SK-N-SH (cell line): ENCODE measurements around the gene CDH4. TPM values are rescaled to one million over a fixed set of nuclear protein-coding genes. Genes with fewer than 3 reads are reported as not detected.

ENCODE experiments used
- CTCF ChIA-PET: fragments of 300-600, 350-600 bp; formaldehyde crosslinking; extraction: SDS; loops from one replicate; lab custom pipeline; 2021; lab: Yijun Ruan, JAX
- POLR2A ChIA-PET: fragments of 350-600 bp; sonication (Branson Sonifier 250); formaldehyde crosslinking; extraction: SDS; loops from one replicate; lab custom pipeline; 2020; ENCODE audit warnings: antibody characterized with exemption, inconsistent platforms; lab: Yijun Ruan, JAX
- DNase-seq: peaks from one replicate; pipeline ENCODE4 v3.0.0; 2012
- H2AFZ ChIP-seq: fragments of 200-600 bp; sonication (generic); 2 replicates; pipeline ENCODE4 v1.8.1; 2016; ENCODE audit warnings: antibody characterized with exemption, mild to moderate bottlenecking, low read depth
- H3F3A ChIP-seq: fragments of 200-600 bp; sonication (generic); replicated peaks from 2 replicates; pipeline ENCODE3; 2016; ENCODE audit warnings: antibody characterized with exemption, mild to moderate bottlenecking; ENCODE audit not compliant: insufficient read depth
- H3K27ac ChIP-seq, 2 experiments: fragments of 200-500 bp in 1 of 2; fragments of 200-600 bp in 1 of 2; sonication (Bioruptor generic) in 1 of 2; sonication (generic), shearing (Covaris generic) in 1 of 2; 2 replicates each; pipeline versions ENCODE4 v1.5.1 to v1.6.1; 2014 to 2016; ENCODE audit warnings: low read depth in 2 of 2, inconsistent platforms in 1 of 2, low read length in 1 of 2, mild to moderate bottlenecking in 1 of 2, mixed read lengths in 1 of 2
- H3K27me3 ChIP-seq: fragments of 200-600 bp; sonication (generic), shearing (Covaris generic); 2 replicates; pipeline ENCODE4 v1.6.1; 2016; ENCODE audit warnings: mixed run types; ENCODE audit not compliant: insufficient read depth
- H3K36me3 ChIP-seq, 2 experiments: fragments of 200-500 bp in 1 of 2; fragments of 200-600 bp in 1 of 2; sonication (Bioruptor generic) in 1 of 2; sonication (generic) in 1 of 2; replicated peaks in 1 of 2; 2 replicates each; pipeline versions ENCODE3 to v1.5.1; 2014 to 2016; ENCODE audit warnings: low read length in 1 of 2, mild to moderate bottlenecking in 1 of 2; ENCODE audit not compliant: insufficient read depth in 2 of 2, control insufficient read depth in 1 of 2
- H3K4me1 ChIP-seq, 2 experiments: fragments of 200-500 bp in 1 of 2; fragments of 200-600 bp in 1 of 2; sonication (Bioruptor generic) in 1 of 2; sonication (generic), shearing (Covaris generic) in 1 of 2; 2 replicates each; pipeline versions ENCODE4 v1.5.1 to v1.6.1; 2014 to 2016; ENCODE audit warnings: low read depth in 1 of 2, low read length in 1 of 2, mixed run types in 1 of 2; ENCODE audit not compliant: insufficient read depth in 2 of 2, control insufficient read depth in 1 of 2
- H3K4me2 ChIP-seq: fragments of 200-600 bp; sonication (generic), shearing (Covaris generic); 2 replicates; pipeline ENCODE4 v1.6.1; 2017; ENCODE audit warnings: mixed run types
- H3K4me3 ChIP-seq, 2 experiments: fragments of 200-500 bp in 1 of 2; fragments of 200-600 bp in 1 of 2; sonication (Bioruptor generic) in 1 of 2; sonication (generic), shearing (Covaris generic) in 1 of 2; 2 replicates each; pipeline versions ENCODE4 v1.5.1 to v1.8.1; 2014 to 2016; ENCODE audit warnings: low read depth in 2 of 2, inconsistent platforms in 1 of 2, low read length in 1 of 2, mild to moderate bottlenecking in 1 of 2, mixed read lengths in 1 of 2, moderate library complexity in 1 of 2
- H3K79me2 ChIP-seq: fragments of 200-600 bp; sonication (generic); 2 replicates; pipeline ENCODE4 v1.8.1; 2017; ENCODE audit warnings: mild to moderate bottlenecking; ENCODE audit not compliant: insufficient read depth
- H3K9ac ChIP-seq: fragments of 200-600 bp; sonication (generic); 2 replicates; pipeline ENCODE4 v1.6.1; 2017; ENCODE audit warnings: mixed run types
- H3K9me2 ChIP-seq: fragments of 200-600 bp; sonication (generic); 2 replicates; pipeline ENCODE4 v1.6.1; 2017; ENCODE audit warnings: mixed run types
- H3K9me3 ChIP-seq: fragments of 200-600 bp; sonication (generic); 2 replicates; pipeline ENCODE4 v1.6.1; 2017; ENCODE audit warnings: mixed run types, mild to moderate bottlenecking, moderate library complexity
- H4K20me1 ChIP-seq: fragments of 200-600 bp; sonication (generic); 2 replicates; pipeline ENCODE4 v1.6.1; 2017; ENCODE audit warnings: mild to moderate bottlenecking, mixed run types; ENCODE audit not compliant: insufficient read depth
- ELF1 ChIP-seq: IDR thresholded peaks from 2 replicates; pipeline ENCODE4 v1.4.0; 2012
- FOXJ3 ChIP-seq: sonication (generic); formaldehyde crosslinking; IDR thresholded peaks from 2 replicates; pipeline ENCODE4 v1.5.1; 2020; ENCODE audit warnings: mild to moderate bottlenecking, missing genetic modification reagents
- MXI1 ChIP-seq: IDR thresholded peaks from 2 replicates; pipeline ENCODE4 v1.6.1; 2012; ENCODE audit warnings: mild to moderate bottlenecking, low read depth, low read length, improper control_type of control experiment
- RCOR1 ChIP-seq: fragments of 150-350 bp; IDR thresholded peaks from 2 replicates; pipeline ENCODE4 v1.6.1; 2017; ENCODE audit warnings: antibody characterized with exemption, low read length
- RXRA ChIP-seq: IDR thresholded peaks from 2 replicates; pipeline ENCODE4 v1.4.0; 2012; ENCODE audit warnings: low read depth, mild to moderate bottlenecking, borderline replicate concordance
- TAF1 ChIP-seq: IDR thresholded peaks from 2 replicates; pipeline ENCODE4 v1.6.1; 2012; ENCODE audit warnings: low read depth, mild to moderate bottlenecking, low read length, moderate library complexity, borderline replicate concordance
- TCF12 ChIP-seq: IDR thresholded peaks from 2 replicates; pipeline ENCODE4 v1.4.0; 2012
- WGBS: methylation state at CpG from one replicate; pipeline ENCODE4 v1.1.6; 2017; ENCODE audit warnings: low lambda C conversion rate; 5-methylcytosine and 5-hydroxymethylcytosine counted together
- polyA plus RNA-seq, 3 experiments: library from polyadenylated mRNA; depleted of rRNA; stranded (reverse); fragments of >200 nt; gene quantifications; 2 replicates each; pipeline ENCODE4 v1.2.3, GENCODE V29; 2012
- TF ChIP-seq, protein P1 (sequence below): fragments of 200-600 bp; sonication (generic); IDR thresholded peaks from 2 replicates; pipeline ENCODE4 v1.6.1; 2017; ENCODE audit warnings: antibody characterized with exemption, mild to moderate bottlenecking, moderate library complexity
- TF ChIP-seq, protein P2 (sequence below): fragments of 150-350 bp; IDR thresholded peaks from 2 replicates; pipeline ENCODE4 v1.6.1; 2017; ENCODE audit warnings: antibody characterized with exemption, low read length, low read depth, borderline replicate concordance
- TF ChIP-seq, protein P3 (sequence below): IDR thresholded peaks from 2 replicates; pipeline ENCODE4; 2012

Gene CDH4
- polyA plus RNA-seq, 1 of the 3 experiments (the other 2 are of a cell fraction): not detected

DNA sequence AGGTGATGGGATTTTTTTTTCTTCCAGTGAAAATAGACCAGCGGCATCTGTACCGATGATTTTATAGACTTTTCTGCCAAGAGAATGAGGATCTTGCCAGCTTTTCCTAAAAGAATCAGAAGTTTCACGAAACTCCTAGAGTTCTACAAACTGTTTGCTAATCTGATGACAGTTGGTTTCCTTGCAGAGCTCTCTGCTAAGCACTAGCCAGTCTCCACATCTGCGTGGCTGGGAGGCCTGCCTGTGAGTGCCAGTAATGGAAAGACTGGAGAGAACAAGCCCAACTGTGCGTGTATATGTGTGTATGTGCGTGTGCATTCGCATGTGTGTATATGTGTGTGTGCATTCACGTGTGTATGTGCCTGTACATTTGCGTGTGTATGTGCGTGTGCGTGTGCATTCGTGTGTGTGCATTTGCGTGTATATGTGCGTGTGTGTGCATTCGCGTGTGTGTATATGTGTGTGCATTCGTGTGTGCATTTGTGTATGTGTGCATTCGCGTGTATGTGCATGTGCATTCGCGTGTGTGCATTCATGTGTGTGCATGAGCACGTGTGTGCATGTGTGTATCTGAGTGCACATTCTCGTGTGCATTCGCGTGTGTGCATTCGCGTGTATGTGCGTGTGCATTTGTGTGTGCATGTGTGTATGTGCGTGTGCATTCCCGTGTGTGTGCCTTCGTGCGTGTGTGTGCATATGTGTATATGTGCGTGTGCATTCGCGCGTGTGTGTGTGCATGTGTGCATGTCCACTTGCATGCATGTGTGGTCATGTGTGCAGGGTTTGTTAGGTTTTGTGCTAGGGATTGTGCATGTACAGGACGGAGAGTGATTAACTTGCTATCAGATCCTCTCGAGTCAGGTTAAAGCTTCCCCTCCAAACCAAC is 434.2 kb downstream of the CDH4 start:
- no peak overlapping the region for H3K27ac ChIP-seq
- TF ChIP-seq TAF1 (no peak), RXRA (no peak), FOXJ3 (CRISPR knock-in tag) (no peak), TCF12 (no peak), RCOR1 (no peak), ELF1 (no peak), MXI1 (no peak)
- TF ChIP-seq, protein P1, sequence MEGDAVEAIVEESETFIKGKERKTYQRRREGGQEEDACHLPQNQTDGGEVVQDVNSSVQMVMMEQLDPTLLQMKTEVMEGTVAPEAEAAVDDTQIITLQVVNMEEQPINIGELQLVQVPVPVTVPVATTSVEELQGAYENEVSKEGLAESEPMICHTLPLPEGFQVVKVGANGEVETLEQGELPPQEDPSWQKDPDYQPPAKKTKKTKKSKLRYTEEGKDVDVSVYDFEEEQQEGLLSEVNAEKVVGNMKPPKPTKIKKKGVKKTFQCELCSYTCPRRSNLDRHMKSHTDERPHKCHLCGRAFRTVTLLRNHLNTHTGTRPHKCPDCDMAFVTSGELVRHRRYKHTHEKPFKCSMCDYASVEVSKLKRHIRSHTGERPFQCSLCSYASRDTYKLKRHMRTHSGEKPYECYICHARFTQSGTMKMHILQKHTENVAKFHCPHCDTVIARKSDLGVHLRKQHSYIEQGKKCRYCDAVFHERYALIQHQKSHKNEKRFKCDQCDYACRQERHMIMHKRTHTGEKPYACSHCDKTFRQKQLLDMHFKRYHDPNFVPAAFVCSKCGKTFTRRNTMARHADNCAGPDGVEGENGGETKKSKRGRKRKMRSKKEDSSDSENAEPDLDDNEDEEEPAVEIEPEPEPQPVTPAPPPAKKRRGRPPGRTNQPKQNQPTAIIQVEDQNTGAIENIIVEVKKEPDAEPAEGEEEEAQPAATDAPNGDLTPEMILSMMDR: no peak
- H3K36me3 ChIP-seq: no peaks in the 10 kb centered on the region
- CTCF ChIA-PET: no interaction called here
- H3F3A ChIP-seq: no peaks in the 10 kb centered on the region
- no peak overlapping the region for H3K4me3 ChIP-seq
- 81% methylated on average over 38 of the region's 38 CpGs for WGBS
- H3K4me2 ChIP-seq: no peak overlapping the region
- H3K9me3 ChIP-seq: no peaks in the 10 kb centered on the region
- no peak overlapping the region for H2AFZ ChIP-seq
- H4K20me1 ChIP-seq: no peaks in the 10 kb centered on the region
- no peaks in the 10 kb centered on the region for H3K4me1 ChIP-seq
- POLR2A ChIA-PET: no interaction called here
- H3K9ac ChIP-seq: no peak overlapping the region
- DNase-seq: no peak
- H3K79me2 ChIP-seq: no peaks in the 10 kb centered on the region
- no peaks in the 10 kb centered on the region for H3K27me3 ChIP-seq
- no peaks in the 10 kb centered on the region for H3K9me2 ChIP-seq

DNA sequence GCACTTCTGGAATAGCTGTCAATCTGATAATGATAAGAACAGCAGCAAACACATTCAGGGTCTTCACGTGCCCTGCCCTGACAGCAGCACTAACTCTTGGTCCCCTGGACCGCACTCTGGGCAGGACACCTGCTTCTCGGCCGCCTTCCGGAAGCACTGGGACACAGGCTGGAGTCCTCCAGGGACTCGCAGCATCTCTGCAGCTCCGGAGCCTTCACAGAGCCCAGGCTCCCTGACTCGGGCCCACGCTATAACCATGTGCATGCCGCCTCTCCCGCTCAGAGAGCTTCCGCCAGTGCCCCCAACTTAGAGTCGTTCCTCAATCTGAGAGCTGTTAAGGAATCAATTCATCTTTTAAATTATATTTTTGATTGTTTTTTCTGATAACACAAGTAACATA is 436.4 kb downstream of the CDH4 start:
- Histone ChIP-seq H2AFZ (no peak overlapping the region), H3F3A (no peaks in the 10 kb centered on the region), H3K4me3 (no peak overlapping the region), H3K4me2 (no peak overlapping the region), H3K36me3 (no peaks in the 10 kb centered on the region), H3K9me3 (no peaks in the 10 kb centered on the region), H3K27ac (no peak overlapping the region), H3K9me2 (no peaks in the 10 kb centered on the region), H3K4me1 (peaks cover 0 to 8% of the 10 kb centered on the region in 2 experiments; a peak in 2 of 4 replicates), H3K9ac (no peak overlapping the region), H4K20me1 (no peaks in the 10 kb centered on the region), H3K79me2 (no peaks in the 10 kb centered on the region), H3K27me3 (no peaks in the 10 kb centered on the region)
- ChIA-PET POLR2A (no interaction called here), CTCF (no interaction called here)
- TF ChIP-seq FOXJ3 (CRISPR knock-in tag): no peak
- WGBS: 71% methylated on average over 11 of the region's 13 CpGs
- DNase-seq: no peak

DNA sequence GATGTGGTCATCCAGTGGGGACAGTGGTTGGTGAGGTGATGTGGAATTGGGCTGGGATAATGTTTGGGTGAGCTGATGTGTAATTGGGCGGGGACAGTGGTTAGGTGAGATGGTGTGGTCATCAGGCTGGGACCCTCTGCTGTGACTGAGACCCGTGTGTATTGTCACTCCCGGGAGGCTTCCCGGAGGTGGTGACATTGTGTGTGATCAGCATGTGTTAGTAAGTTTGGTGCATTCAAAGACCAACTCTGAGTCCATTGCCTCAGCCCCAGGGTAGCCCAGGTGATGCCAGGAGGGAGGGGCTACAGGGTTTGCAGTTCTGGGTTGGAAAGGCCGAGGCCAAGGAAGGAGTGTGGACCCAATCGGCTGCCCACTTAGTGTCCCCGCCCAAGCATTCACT is 438.1 kb downstream of the CDH4 start:
- no peaks in the 10 kb centered on the region for H4K20me1 ChIP-seq
- H3K9ac ChIP-seq: no peak overlapping the region
- ChIA-PET POLR2A (no interaction called here), CTCF (no interaction called here)
- H3K4me2 ChIP-seq: no peak overlapping the region
- no peaks in the 10 kb centered on the region for H3K27me3 ChIP-seq
- H2AFZ ChIP-seq: no peak overlapping the region
- no peaks in the 10 kb centered on the region for H3K9me3 ChIP-seq
- H3K36me3 ChIP-seq: no peaks in the 10 kb centered on the region
- no peaks in the 10 kb centered on the region for H3F3A ChIP-seq
- no peak overlapping the region for H3K4me3 ChIP-seq
- peaks cover 0 to 9% of the 10 kb centered on the region in 2 experiments; a peak in 2 of 4 replicates for H3K4me1 ChIP-seq
- no peaks in the 10 kb centered on the region for H3K9me2 ChIP-seq
- TF ChIP-seq, protein P2, sequence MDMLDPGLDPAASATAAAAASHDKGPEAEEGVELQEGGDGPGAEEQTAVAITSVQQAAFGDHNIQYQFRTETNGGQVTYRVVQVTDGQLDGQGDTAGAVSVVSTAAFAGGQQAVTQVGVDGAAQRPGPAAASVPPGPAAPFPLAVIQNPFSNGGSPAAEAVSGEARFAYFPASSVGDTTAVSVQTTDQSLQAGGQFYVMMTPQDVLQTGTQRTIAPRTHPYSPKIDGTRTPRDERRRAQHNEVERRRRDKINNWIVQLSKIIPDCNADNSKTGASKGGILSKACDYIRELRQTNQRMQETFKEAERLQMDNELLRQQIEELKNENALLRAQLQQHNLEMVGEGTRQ: no peak
- TF ChIP-seq, protein P3, sequence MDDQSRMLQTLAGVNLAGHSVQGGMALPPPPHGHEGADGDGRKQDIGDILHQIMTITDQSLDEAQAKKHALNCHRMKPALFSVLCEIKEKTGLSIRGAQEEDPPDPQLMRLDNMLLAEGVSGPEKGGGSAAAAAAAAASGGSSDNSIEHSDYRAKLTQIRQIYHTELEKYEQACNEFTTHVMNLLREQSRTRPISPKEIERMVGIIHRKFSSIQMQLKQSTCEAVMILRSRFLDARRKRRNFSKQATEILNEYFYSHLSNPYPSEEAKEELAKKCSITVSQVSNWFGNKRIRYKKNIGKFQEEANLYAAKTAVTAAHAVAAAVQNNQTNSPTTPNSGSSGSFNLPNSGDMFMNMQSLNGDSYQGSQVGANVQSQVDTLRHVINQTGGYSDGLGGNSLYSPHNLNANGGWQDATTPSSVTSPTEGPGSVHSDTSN: no peak
- TF ChIP-seq ELF1: no peak
- H3K27ac ChIP-seq: no peak overlapping the region
- H3K79me2 ChIP-seq: no peaks in the 10 kb centered on the region
- DNase-seq: no peak
- 49% methylated on average over 3 of the region's 7 CpGs for WGBS
